Adrenal gland (tissue), 5 donors: ENCODE data around the gene AMMECR1.

Experiments
- POLR2A ChIP-seq, 2 donors: fragments of 450-650 bp; IDR thresholded peaks; one replicate each; pipeline ENCODE4 v1.6.1; 2017; ENCODE audit warnings: antibody characterized with exemption in 2 of 2, mild to moderate bottlenecking in 2 of 2, moderate library complexity in 1 of 2
- TF ChIP-seq, protein P1 (sequence below), 6 experiments: fragments of 450-650 bp in 4 of 6; fragments of 200-600 bp in 2 of 6; sonication (generic) in 1 of 6; IDR thresholded peaks; 1 replicate in 5 of 6; 2 replicates in 1 of 6; pipeline versions ENCODE4 v1.5.1 to v1.8.0; 2016 to 2021; ENCODE audit warnings: antibody characterized with exemption in 6 of 6, mild to moderate bottlenecking in 2 of 6, moderate library complexity in 1 of 6
- donor health status: DM: no; HTN: no; CAD: no.

GRCh38 chrX:110304371-110304770, 13.5 kb downstream of the AMMECR1 start:
- TF ChIP-seq, protein P1, sequence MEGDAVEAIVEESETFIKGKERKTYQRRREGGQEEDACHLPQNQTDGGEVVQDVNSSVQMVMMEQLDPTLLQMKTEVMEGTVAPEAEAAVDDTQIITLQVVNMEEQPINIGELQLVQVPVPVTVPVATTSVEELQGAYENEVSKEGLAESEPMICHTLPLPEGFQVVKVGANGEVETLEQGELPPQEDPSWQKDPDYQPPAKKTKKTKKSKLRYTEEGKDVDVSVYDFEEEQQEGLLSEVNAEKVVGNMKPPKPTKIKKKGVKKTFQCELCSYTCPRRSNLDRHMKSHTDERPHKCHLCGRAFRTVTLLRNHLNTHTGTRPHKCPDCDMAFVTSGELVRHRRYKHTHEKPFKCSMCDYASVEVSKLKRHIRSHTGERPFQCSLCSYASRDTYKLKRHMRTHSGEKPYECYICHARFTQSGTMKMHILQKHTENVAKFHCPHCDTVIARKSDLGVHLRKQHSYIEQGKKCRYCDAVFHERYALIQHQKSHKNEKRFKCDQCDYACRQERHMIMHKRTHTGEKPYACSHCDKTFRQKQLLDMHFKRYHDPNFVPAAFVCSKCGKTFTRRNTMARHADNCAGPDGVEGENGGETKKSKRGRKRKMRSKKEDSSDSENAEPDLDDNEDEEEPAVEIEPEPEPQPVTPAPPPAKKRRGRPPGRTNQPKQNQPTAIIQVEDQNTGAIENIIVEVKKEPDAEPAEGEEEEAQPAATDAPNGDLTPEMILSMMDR (IDR thresholded peaks at IDR 0.05), result no peak
- TF ChIP-seq POLR2A (IDR thresholded peaks at IDR 0.05), result no peak
